ENCODE results near the gene PLA2G5.

- TF ChIP-seq CTCF (IDR thresholded peaks at IDR 0.05) (no peak), POLR2A (IDR thresholded peaks at IDR 0.05) (no peak)
Observed at GRCh38 chr1:20051218-20051829, 18.7 kb upstream of the PLA2G5 start.

Data from body of pancreas (tissue), 4 donors.